HG03457 (cell line): ENCODE results near the gene CHST14.

Experiments used
- ATAC-seq: cut with Tn5 transposase; IDR thresholded peaks from one replicate; pipeline ENCODE4 v1.9.1; 2021; ENCODE audit warnings: moderate number of reproducible peaks; ENCODE audit not compliant: unreplicated experiment

CHST14 gene

GRCh38 chr15:40470423-40471104, at the start of gene CHST14:
CHST14 (plus strand) TSS chr15:40470984; CDS start chr15:40471214, 230 bp downstream.
- peak; percentile 45 for ATAC-seq

- ATAC-seq = no peak
Measured at GRCh38 chr15:40421246-40422157, 49.3 kb upstream of the CHST14 start.

GRCh38 chr15:40424483-40425115, 46.2 kb upstream of the CHST14 start:
- ATAC-seq = no peak

GRCh38 chr15:40425681-40426080, 45.1 kb upstream of the CHST14 start:
- ATAC-seq = no peak

GRCh38 chr15:40427188-40427587, 43.6 kb upstream of the CHST14 start:
- no peak for ATAC-seq

GRCh38 chr15:40428185-40428584, 42.6 kb upstream of the CHST14 start:
- no peak for ATAC-seq

GRCh38 chr15:40429068-40429710, 41.6 kb upstream of the CHST14 start:
- ATAC-seq = no peak

GRCh38 chr15:40430271-40430805, 40.4 kb upstream of the CHST14 start:
- ATAC-seq = no peak

GRCh38 chr15:40435023-40435709, 35.6 kb upstream of the CHST14 start:
- ATAC-seq = no peak

- ATAC-seq = no peak
Measured at GRCh38 chr15:40435710-40436089, 35.1 kb upstream of the CHST14 start.

- no peak for ATAC-seq
Measured at GRCh38 chr15:40436116-40436891, 34.5 kb upstream of the CHST14 start.

GRCh38 chr15:40436892-40437751, 33.7 kb upstream of the CHST14 start:
- no peak for ATAC-seq

- no peak for ATAC-seq
Measured at GRCh38 chr15:40437752-40438687, 32.8 kb upstream of the CHST14 start.

GRCh38 chr15:40438712-40439111, 32.1 kb upstream of the CHST14 start:
- ATAC-seq = no peak

GRCh38 chr15:40439461-40439959, 31.3 kb upstream of the CHST14 start:
- no peak for ATAC-seq

GRCh38 chr15:40439960-40440742, 30.6 kb upstream of the CHST14 start:
- ATAC-seq = no peak
